OCI-LY1 (cell line): ENCODE data around the gene NPAS2.

Experiments
- H2AFZ ChIP-seq: fragments of 200-600 bp; sonication (generic), shearing (Covaris generic); 2 replicates; pipeline ENCODE4 v1.6.0; 2014; ENCODE audit warnings: antibody characterized with exemption, mild to moderate bottlenecking, low read length
- H3F3A ChIP-seq: fragments of 200-600 bp; sonication (generic), shearing (Covaris generic); 2 replicates; pipeline ENCODE4 v1.6.0; 2014; ENCODE audit warnings: mild to moderate bottlenecking, antibody characterized with exemption, low read length, moderate library complexity; ENCODE audit not compliant: insufficient read depth
- H3K27ac ChIP-seq: fragments of 200-600 bp; sonication (generic); 2 replicates; pipeline ENCODE4 v1.5.1; 2014; ENCODE audit warnings: low read length, mixed run types, mild to moderate bottlenecking, low read depth; ENCODE audit not compliant: poor library complexity, severe bottlenecking
- H3K27me3 ChIP-seq: fragments of 200-600 bp; sonication (generic); 2 replicates; pipeline ENCODE4 v1.6.0; 2014; ENCODE audit warnings: antibody characterized with exemption, mild to moderate bottlenecking, low read length, moderate library complexity; ENCODE audit not compliant: insufficient read depth
- H3K36me3 ChIP-seq: fragments of 200-600 bp; sonication (generic); 2 replicates; pipeline ENCODE4 v1.6.1; 2014; ENCODE audit warnings: mild to moderate bottlenecking, antibody characterized with exemption, low read length, moderate library complexity, mixed read lengths; ENCODE audit not compliant: insufficient read depth
- H3K4me1 ChIP-seq: fragments of 200-600 bp; sonication (generic); 2 replicates; pipeline ENCODE4 v1.5.1; 2014; ENCODE audit warnings: mild to moderate bottlenecking, low read length, moderate library complexity; ENCODE audit not compliant: insufficient read depth, severe bottlenecking
- H3K4me2 ChIP-seq: fragments of 200-600 bp; sonication (generic), shearing (Covaris generic); 2 replicates; pipeline ENCODE4 v1.6.1; 2014; ENCODE audit warnings: low read length
- H3K4me3 ChIP-seq: fragments of 200-600 bp; sonication (generic); 2 replicates; pipeline ENCODE4 v1.5.1; 2014; ENCODE audit warnings: low read length, low read depth, mild to moderate bottlenecking, mixed read lengths; ENCODE audit not compliant: poor library complexity, severe bottlenecking
- H3K79me2 ChIP-seq: fragments of 200-600 bp; shearing (Covaris generic); 2 replicates; pipeline ENCODE4 v1.6.1; 2016; ENCODE audit warnings: mixed run types, low read length, mixed read lengths; ENCODE audit not compliant: insufficient read depth
- H3K9ac ChIP-seq: fragments of 200-600 bp; sonication (generic), shearing (Covaris generic); 2 replicates; pipeline ENCODE4 v1.6.1; 2014; ENCODE audit warnings: mild to moderate bottlenecking, low read length, mixed read lengths
- H3K9me2 ChIP-seq: fragments of 200-600 bp; sonication (generic), shearing (Covaris generic); 2 replicates; pipeline ENCODE4 v1.6.1; 2014; ENCODE audit warnings: low read depth, mild to moderate bottlenecking, low read length, mixed read lengths
- H3K9me3 ChIP-seq: fragments of 200-600 bp; shearing (Covaris generic); 2 replicates; pipeline ENCODE4 v1.6.1; 2014; ENCODE audit warnings: low read length, mixed read lengths
- H4K20me1 ChIP-seq: fragments of 200-600 bp; sonication (generic), shearing (Covaris generic); 2 replicates; pipeline ENCODE4 v1.6.0; 2016; ENCODE audit warnings: mild to moderate bottlenecking, low read length; ENCODE audit not compliant: insufficient read depth
- EZH2 ChIP-seq: fragments of 200-600 bp; sonication (generic), shearing (Covaris generic); IDR thresholded peaks from 2 replicates; pipeline ENCODE4 v1.8.0; 2017; ENCODE audit warnings: borderline replicate concordance, mixed run types, mild to moderate bottlenecking, antibody characterized with exemption, low read length, moderate library complexity, mixed read lengths
- TF ChIP-seq, protein P1 (sequence below): fragments of 200-600 bp; sonication (generic), shearing (Covaris generic); IDR thresholded peaks from 2 replicates; pipeline ENCODE4 v1.5.1; 2017; ENCODE audit warnings: mild to moderate bottlenecking, antibody characterized with exemption, low read length, moderate library complexity, mixed read lengths

NPAS2 gene

GRCh38 chr2:100980046-100980445 is 160.1 kb downstream of the NPAS2 start:
- Histone ChIP-seq H3K27ac (no peak overlapping the region), H3K27me3 (no peaks in the 10 kb centered on the region), H3K4me3 (no peak overlapping the region)

DNA sequence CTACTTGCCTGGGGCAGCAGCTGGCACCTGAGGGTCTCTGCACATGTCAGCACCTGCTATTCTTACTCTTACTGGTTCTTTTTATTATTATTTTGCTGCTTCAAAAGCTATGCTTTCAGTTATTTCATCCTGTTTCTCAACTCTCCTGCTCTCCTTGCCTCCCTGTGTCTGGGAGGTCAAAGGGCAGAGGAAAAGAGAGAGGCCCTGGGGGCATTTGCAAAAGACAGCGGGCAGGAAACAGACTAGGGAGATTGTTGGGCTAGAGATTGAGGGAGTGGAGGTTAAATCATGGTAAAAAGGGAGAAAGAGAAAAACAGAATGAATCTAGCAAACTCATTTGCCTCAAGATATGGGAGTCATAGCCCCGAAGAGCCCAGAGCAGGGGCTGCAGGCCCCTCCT is 161.1 kb downstream of the NPAS2 start:
- Histone ChIP-seq H3F3A (no peaks in the 10 kb centered on the region), H3K9me2 (no peaks in the 10 kb centered on the region), H3K4me2 (peak overlapping the region; percentile 36), H3K27ac (peak overlapping the region; percentile 75), H3K36me3 (no peaks in the 10 kb centered on the region), H3K4me3 (no peak overlapping the region), H4K20me1 (no peaks in the 10 kb centered on the region), H3K9ac (peak overlapping the region; percentile 23; the same call in 1 of the 2 replicates), H2AFZ (no peak overlapping the region), H3K27me3 (no peaks in the 10 kb centered on the region), H3K79me2 (no peaks in the 10 kb centered on the region), H3K9me3 (no peaks in the 10 kb centered on the region), H3K4me1 (peaks cover 76% of the 10 kb centered on the region)
- TF ChIP-seq, protein P1, sequence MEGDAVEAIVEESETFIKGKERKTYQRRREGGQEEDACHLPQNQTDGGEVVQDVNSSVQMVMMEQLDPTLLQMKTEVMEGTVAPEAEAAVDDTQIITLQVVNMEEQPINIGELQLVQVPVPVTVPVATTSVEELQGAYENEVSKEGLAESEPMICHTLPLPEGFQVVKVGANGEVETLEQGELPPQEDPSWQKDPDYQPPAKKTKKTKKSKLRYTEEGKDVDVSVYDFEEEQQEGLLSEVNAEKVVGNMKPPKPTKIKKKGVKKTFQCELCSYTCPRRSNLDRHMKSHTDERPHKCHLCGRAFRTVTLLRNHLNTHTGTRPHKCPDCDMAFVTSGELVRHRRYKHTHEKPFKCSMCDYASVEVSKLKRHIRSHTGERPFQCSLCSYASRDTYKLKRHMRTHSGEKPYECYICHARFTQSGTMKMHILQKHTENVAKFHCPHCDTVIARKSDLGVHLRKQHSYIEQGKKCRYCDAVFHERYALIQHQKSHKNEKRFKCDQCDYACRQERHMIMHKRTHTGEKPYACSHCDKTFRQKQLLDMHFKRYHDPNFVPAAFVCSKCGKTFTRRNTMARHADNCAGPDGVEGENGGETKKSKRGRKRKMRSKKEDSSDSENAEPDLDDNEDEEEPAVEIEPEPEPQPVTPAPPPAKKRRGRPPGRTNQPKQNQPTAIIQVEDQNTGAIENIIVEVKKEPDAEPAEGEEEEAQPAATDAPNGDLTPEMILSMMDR, result no peak
- no peak for TF ChIP-seq EZH2

More at GRCh38 chr2:100980046-100980445, 160.1 kb downstream of the NPAS2 start:
- TF ChIP-seq EZH2, result no peak
- TF ChIP-seq, protein P1, result no peak
- no peaks in the 10 kb centered on the region for H3K79me2 ChIP-seq
- H3F3A ChIP-seq, result no peaks in the 10 kb centered on the region
- H2AFZ ChIP-seq, result no peak overlapping the region
- H3K36me3 ChIP-seq, result no peaks in the 10 kb centered on the region
- no peaks in the 10 kb centered on the region for H3K9me3 ChIP-seq
- H3K9me2 ChIP-seq, result no peaks in the 10 kb centered on the region
- H3K4me1 ChIP-seq, result peaks cover 79% of the 10 kb centered on the region
- H4K20me1 ChIP-seq, result no peaks in the 10 kb centered on the region
- H3K4me2 ChIP-seq, result no peak overlapping the region
- H3K9ac ChIP-seq, result no peak overlapping the region

DNA sequence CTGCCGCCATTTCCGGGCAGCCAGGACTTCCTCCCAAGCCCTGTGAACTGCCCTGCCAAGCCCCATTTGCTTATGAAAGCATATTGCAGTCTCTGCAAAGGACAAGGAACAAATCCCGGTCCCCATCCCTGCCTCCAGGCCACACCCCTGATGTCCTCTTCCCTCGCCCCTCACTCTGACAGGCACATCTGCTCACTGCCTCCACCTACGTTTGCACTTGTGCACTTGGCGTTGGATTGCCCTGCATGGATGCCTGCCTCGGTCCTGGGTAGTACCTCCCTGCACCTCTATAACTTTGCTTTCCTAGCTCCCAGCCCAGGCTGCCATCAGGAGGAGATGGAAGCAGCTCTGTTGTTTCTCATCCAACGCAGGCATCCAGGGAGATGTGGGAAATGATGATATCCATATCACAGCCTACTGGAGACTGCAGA is 162.5 kb downstream of the NPAS2 start:
- TF ChIP-seq, protein P1, result no peak
- TF ChIP-seq EZH2, result no peak
- Histone ChIP-seq H3K27ac (peak overlapping the region; percentile 12), H3K79me2 (no peaks in the 10 kb centered on the region), H3K9me2 (no peaks in the 10 kb centered on the region), H3K27me3 (no peaks in the 10 kb centered on the region), H3F3A (no peaks in the 10 kb centered on the region), H3K36me3 (no peaks in the 10 kb centered on the region), H3K9ac (no peak overlapping the region), H3K4me2 (no peak overlapping the region), H2AFZ (no peak overlapping the region), H3K9me3 (no peaks in the 10 kb centered on the region), H3K4me1 (peaks cover 61% of the 10 kb centered on the region), H3K4me3 (no peak overlapping the region), H4K20me1 (no peaks in the 10 kb centered on the region)
